CD4-positive, alpha-beta T cell treated with Interleukin-4 for 4 hours (primary cell): ENCODE data around the gene PUM2.
"Not testable (repeated sequence)": the region's sequence is repeated elsewhere in the genome, so short reads cannot be mapped to it uniquely, and the experiment has no call there.

ENCODE experiments used
- DNase-seq: peaks from one replicate; pipeline ENCODE4 v3.0.0-alpha.2; 2020

PUM2 gene, protein sequence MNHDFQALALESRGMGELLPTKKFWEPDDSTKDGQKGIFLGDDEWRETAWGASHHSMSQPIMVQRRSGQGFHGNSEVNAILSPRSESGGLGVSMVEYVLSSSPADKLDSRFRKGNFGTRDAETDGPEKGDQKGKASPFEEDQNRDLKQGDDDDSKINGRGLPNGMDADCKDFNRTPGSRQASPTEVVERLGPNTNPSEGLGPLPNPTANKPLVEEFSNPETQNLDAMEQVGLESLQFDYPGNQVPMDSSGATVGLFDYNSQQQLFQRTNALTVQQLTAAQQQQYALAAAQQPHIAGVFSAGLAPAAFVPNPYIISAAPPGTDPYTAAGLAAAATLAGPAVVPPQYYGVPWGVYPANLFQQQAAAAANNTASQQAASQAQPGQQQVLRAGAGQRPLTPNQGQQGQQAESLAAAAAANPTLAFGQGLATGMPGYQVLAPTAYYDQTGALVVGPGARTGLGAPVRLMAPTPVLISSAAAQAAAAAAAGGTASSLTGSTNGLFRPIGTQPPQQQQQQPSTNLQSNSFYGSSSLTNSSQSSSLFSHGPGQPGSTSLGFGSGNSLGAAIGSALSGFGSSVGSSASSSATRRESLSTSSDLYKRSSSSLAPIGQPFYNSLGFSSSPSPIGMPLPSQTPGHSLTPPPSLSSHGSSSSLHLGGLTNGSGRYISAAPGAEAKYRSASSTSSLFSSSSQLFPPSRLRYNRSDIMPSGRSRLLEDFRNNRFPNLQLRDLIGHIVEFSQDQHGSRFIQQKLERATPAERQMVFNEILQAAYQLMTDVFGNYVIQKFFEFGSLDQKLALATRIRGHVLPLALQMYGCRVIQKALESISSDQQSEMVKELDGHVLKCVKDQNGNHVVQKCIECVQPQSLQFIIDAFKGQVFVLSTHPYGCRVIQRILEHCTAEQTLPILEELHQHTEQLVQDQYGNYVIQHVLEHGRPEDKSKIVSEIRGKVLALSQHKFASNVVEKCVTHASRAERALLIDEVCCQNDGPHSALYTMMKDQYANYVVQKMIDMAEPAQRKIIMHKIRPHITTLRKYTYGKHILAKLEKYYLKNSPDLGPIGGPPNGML

DNA sequence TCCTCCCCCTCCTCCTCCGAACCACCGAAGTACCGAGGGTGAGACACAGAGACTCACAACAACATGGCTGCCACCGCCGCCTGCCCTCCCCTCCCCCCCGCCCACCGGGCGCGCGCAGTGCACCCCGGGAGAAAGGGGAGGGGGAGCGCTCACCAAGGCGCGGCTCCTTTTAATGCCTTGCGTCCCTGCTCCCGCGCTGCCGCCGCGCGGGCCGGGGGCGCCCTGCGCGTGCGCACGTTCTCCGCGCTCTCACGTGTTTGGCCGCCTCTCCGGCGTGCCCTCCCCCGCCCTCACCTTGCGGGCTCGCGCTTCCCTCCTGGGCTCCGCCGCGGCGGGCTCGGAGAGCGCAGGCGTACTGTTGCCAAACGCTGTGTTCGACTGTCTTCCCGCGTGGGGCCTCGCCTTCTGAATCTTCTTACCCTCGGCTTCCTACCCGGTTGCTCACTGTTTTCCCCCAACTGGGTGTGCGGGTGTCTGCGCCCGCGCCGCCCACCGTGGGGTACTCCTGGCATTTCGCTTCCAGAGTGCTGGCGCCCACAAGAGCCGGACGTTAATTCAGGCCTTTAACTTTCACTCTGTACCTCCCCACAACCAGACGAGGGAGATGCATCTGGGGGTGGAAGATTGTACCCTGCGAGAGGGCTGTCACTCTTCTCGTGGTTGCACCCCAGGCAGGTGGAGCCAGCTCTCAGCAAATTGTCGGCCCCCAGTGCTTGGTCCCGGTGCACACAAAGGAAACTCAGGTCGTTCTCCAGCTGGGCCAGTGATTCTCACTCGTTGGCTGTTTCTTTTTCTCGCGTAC is at the start of gene PUM2:
Gene PUM2 (minus strand): TSS at position 92 of the 802 bp plus-strand sequence. CDS start 23,484 bp downstream, outside the sequence.
- peak; percentile 97 for DNase-seq

DNA sequence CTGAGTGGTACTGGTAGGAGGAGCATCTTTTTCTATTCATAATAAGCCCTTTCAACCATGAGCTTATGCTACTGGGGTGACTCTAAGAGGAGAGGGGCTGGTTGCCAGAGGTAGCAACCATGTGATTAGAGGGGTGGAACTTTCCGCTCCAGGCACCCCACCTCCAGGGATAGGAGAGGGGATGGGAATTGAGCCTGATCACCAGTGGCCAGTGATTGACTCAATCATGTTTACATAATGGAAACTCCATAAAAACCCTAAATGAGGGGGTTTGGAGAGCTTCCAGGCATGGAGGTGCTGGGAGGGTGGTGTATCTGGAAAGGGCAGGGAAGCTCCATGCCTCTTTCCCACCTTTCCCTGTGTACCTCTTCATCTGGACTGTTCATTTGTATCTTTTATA is 49.7 kb upstream of the PUM2 start:
- DNase-seq = no peak

DNA sequence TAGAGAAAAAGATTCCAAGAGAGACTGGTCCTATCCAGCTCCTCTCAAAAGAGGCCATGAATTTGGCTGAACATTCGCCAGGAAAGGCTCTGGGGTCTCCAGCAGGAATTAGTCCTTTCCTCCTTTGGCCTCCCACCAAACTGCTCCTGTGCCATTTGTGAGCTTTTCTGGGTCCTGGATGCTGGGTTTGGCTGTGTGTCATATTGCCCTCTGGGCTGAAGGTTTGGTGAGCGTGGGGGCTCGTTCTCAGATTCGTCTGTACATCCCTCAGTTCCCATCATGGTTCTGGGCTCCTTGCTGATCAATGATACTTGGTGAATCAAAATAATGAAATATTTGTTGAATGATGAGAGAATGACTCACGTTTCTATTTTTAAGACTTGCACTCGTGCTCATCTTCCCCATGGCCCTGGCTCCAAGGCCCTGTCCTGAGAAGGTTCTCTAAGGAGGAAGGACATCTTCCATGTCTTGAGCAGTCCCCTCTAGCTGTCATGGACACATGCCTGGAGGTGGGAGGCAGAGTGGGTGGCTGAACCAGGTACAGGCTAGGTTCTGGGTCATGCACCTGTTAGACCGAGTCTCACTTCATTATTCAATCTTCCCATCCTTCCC is 48.4 kb upstream of the PUM2 start:
- DNase-seq = no peak

DNA sequence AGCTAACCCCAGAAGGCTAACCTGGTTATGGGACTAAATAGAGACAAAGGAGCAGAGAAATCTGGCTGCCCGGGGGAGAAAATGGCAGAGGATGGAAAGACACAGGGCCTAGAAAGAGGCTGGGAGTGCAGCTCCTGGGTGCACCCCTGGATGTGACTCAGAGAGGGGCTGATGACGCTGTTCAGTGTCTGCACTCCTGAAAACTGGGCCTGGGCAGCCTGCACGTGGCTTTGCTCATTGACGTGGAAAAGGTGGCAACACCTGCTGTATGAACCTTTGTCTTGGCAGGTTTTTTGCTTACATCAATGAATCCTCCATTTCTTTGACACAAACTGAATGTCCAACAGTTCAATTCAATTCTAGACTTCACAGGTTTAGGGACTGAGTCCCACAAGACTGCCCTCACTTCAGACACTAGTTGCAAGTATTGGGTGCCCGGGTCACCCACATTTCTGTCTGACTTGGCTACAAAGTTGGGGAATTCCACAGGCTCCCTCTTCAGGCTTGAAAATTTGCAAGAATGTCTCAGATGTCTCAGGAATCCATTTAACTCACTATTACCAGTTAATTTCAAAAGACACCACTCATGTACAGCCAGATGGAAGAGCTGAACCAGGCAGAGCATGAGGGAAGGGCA is 47.3 kb upstream of the PUM2 start:
- DNase-seq = no peak

DNA sequence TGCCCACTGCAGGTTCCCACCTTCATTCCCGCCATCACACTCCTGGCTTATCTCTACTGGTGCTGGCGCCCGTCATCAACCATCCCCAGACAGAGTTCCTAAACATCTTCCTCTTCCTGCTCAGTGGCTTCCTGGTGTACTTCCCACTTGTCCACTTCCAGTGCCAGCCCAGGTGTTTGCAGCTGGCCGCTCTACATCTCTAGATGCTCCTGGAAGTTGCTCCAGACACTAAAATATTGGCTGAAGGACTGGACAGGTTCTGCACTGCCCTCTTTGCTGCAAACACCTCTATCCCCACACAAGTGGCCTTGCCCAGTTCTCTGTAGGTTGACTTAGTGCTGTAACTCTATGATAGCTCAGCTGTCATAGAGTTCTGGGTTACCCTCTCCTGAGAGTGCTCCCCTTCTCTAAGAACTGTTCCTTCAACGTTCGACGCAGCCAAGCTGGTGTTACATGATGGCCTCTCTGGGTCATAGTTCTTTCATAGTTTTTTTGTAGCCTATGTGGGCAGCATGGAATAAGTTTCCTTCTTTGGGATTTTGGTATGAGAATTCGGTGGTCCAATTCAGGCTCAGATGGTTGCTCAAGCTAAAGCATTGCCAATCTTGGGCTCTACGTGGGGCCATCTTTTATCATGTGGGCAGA is 45.8 kb upstream of the PUM2 start:
- DNase-seq = no peak

DNA sequence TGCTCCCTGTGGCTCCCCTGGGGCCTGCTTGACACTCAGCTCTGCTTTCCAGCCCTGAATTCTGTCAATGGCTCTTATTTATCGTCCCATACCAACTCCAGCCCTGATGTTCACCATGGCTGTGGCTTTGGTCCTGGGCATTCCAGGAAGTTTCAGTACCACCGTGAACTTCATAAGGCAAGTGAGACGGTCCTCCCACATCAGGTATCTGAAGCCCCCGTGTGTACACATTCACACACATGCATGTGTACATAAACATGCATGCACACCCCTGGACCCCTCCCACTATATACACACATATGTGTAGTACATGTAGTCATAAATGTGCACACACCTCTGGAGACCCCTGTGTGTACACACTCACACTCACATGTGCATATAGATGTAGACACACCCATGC is 43.3 kb upstream of the PUM2 start:
- no peak for DNase-seq

DNA sequence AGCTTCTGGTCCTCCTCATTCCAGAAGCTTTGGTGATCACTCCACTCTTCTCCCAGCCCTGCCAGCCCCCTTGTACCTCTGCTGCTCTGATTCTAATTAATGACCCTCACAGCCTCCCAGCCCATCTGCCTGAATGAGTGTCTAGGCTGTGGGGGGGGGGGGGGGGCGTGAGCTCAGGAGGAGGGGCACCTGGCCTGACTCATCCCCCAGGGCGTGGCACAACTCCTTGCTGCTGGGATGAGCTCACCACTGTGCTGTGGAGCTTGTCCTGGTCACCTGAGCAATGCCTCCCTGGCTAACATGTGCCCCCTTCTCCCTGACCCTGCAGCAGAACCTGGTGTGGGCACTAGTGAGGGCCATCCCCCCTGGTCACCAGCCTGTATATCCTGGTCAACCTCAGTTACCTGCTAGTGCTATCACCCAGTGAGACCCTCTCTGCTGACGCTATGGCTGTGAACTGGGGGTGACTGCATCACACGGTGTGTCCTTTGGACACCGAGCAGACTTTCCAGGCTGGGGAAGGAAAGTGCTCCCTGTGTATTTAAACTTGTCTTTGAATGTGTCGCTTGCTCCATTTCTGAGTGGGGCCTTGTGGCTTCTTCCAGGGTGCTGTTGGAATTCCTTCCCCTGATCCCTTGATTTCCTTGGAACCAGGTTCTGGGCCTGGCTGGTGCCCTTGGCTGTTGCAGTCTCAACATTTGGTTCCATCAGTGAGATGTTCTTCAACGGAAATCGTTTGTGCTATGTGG is 41.5 kb upstream of the PUM2 start:
- DNase-seq = no peak

DNA sequence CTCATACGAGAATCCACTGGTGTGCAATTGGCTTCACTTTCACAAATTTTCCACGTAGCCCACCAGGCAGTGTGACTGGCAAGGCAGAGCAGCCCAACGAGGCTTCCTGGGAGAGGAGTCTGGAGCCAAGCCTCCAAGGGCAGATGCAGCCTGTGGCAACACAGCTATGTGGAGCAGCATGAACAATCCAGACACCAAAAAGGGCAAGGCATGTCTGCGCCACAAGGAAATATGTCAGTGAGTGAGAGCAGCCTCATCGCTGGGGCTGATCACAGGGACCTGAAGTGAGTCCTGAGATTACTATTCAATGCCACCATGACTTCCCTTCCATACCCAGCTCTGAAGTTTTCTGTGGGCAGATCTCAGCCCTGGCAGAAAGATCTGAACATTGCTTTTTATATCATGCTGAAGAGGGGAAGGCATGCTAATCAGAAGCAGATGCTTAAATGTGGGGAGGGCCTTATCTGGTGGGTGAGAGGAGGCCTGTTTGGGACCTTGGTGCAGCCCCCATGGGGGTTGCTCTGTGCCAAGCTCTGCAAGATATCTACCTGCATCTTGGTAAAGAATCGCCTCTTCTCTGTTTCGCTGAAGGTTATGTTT is 40.0 kb upstream of the PUM2 start:
- DNase-seq = no peak

DNA sequence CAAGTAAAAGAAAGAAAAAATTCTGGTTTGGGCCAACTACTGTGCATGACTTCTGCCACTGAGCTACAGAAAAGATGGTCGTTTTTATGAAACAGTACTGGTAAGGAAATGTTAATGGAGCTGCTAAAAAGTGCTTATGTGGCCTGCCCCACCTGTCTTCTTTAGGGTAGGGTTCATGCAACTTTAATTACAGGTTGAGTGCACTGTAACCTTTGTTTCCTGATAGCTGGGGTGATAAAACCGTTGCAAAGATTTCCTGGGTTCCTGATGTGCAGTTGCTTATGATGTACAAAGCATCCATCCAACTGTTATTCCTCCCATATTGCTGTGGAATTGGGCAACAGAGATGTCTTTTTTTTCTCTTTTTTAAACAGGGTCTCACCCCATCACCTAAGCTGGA is 34.3 kb upstream of the PUM2 start:
- DNase-seq = no peak

DNA sequence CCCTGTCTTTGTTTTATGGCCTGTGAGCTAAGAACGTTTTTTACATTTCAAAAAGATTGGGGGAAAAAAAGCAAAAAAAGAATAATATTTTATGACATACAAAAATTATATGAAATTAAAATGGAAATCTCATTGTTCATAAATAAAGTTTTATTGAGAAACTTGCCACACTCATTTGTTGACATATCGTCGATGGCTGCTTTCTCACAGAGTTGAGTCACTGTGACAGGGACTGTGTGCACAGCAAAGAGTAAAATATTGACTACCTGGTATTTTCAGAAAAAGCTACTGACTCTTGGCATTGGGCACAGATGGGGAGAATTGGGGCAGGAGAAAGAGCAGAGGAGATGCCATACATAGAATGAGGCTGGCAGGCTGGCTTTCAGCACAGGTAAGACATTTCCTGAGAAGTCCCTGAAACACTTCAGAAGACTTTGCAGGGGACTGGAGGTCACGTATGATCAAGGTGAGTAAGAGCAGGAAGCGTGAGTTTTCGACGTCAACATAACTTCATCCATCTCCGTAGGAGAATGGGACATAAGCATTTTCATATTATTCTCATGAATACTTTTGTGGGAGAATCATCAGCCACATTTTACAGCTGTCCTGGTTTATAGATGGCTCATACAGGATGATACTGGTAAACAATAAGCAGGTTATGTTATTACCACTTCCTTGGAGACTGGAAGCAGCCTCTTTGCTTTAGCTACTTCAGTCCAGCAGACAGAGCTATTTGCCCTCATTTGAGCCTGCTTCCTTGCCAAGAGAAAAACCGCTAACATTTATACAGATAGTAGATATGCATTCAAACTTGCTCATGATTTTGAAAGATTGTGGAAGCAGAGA is 32.5 kb upstream of the PUM2 start:
- peak; percentile 4 for DNase-seq

DNA sequence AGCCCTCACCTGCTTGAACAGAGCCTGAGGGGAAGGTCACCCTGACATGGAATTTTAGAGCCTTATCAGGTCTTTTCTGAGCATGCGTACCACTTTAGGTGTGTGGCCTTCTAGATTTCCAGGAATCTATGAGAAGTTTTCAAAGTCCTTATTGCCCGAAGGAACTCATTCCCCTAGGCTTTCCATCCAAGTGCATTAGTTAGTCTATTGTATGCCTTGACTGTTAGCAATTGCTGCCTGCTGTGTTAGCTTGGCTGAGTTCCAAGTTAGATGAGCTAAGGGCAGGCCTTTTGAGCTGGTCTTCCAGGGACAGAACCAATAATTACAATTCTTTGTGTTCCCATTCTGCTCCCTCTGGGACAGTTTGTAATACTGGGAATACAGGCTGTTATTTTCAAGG is 30.8 kb upstream of the PUM2 start:
- DNase-seq = no peak

DNA sequence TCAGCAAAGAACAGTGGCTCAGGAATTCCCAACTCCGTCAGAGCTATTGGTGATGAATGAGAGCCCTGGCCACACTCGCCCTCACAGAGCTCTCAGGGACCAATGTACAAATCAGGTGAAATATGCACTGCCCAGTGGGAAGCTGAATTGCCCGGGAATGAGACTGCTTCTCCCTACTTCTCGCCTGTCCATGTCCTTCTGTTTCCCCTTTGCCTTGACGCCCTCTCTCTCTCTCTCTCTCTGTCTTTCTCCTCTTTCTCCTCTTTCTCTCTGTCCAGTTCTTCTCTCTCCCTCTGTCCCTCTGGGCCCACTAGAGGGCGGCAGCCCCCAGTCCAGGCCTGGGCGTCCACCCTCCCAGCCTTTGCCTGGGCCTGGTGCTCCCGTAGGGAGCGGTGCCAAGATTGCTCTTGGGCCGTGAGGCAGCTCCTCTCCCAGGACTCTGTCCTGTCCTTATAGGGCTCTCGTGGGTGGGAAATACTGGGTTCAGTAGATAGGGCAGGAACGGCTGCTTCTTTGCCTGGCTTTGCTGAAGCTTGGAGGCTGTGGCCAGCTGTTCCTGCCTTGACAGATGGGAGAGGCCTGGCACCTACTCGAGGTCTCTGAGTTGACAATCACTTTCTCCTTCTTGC is 28.4 kb upstream of the PUM2 start:
- no peak for DNase-seq

DNA sequence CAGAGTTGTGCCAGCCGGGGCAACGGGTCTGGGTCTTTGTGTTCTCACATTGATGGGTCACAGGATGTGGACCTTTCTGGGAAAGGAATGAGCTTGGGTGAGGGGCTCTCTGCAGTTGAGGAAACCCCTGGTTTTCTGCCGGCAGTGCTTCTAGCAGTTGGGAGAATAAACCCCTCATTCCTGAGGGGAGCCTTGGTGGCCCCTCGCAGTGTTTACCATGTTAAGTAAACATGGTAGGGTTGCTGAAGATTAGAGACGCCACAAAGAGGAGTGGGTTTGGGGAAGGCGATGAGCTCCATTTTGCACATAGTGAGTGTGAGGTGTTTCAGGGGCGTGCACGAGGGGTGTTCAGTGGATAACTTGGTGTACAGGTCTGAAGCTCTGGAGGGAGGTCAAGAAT is 27.7 kb upstream of the PUM2 start:
- DNase-seq = no peak

DNA sequence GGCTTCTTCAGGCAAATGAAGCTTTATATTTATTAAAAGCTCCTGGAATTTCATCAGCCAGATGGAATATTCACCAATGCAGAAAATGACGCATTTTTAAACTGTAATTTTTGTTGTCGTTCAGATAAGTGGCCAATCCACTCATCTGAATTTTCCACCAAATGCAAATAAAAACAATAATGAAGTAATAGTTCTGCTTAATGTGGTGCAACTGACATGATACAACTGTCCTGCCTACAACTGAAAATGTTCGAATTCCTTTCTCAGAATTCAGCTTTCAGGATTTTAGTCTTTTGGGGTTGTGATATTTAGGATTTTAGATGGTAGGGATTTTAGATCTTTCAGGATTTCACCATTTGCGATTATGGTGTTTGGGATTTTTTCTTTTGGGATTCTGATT is 27.1 kb upstream of the PUM2 start:
- no peak for DNase-seq

DNA sequence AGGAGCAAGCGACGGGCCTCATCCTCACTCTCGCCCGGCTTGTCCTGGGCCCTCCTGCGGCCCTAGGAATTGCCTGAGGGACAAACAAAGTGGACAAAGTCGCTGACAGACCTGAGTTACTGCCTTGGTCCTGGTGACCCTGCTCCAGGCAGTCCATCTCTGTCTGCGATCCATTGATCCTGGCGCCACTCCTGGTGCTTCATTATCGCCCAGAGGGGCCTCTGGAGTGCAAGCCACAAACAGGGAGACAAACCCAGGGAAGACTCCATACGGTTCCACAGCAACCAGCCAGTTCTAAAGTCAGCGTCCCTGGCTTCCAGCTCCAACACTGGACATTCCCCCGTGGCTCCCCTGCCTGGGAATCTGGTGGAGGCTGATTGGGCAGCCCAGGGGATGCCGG is 24.3 kb upstream of the PUM2 start:
- DNase-seq = not testable (repeated sequence)

DNA sequence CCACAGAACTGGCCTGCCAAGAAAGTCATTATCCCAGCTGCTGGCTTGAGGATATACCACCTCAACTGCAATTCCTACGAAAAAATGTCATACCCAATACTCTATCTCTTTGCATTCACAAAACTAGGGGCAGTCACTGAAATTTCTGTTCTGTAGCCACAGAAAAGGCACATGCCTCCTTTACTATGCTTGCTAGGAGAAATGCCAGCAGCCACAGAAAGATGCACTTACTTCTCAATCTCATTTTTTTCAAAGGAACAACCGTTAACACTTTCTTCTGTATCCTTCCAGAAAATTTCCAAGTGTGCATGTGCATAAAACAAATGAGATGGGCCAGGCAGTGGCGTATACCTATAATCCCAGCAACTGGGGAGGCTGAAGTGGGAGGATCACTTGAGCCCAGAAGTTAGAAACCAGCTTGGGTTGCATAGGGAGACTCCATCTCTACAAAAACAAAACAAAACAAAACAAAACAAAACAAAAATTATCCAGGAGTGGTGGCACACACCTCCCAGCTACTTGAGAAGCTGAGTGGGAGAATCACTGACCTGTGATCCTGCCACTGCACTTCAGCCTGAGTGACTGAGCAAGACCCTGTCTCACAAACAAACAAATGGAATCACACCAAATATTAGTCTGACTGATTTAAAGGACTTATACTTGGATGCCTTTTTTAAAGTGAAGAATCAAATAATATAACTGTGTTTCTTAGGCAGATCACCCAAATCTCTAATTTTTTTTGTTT is 22.4 kb upstream of the PUM2 start:
- no peak for DNase-seq

DNA sequence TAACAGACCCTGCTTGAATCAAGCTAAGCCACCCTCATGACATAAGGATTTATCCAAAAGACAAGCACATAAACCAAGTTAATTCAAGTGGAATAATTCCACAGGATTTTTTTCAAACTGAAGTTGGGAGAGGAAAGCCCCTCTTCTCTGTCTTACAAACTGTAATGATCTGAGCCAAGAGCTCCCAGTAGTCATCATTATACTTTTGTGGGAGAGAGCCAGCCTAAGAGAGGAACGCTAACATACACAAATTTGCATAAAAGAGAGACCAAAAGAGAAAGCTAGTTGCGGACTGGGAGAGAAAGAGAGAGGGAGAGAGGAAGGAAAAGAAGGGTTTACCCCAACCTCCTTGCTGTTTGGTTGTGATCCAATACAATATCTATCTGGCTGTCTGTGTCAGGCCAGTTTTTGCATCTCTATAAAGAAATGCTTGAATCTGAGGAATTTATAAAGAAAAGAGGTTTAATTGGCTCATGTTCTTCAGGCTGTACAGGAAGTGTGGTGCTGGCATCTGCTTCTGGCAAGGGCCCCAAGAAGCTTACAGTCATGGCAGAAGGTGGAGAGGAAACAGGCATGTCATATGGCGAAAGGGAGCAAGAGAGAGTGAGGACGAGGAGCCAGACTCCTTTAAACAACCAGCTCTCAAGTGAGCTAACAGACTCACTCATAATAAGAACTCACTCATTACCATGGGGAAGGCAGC is 20.8 kb upstream of the PUM2 start:
- DNase-seq = no peak
